Uterus (tissue), 4 donors: ENCODE data around the gene AGPS. TPM values are rescaled to one million over a fixed set of nuclear protein-coding genes. Genes with fewer than 3 reads are reported as not detected.

Experiments
- DNase-seq, 2 donors: peaks; one replicate each; pipeline ENCODE4 v3.0.0-alpha.2; 2019 to 2020
- H3K27ac ChIP-seq, 2 donors: fragments of 200-600 bp; sonication (generic); 1 replicate in 1 of 2; 2 replicates in 1 of 2; pipeline ENCODE4 v1.5.1; 2016 to 2018
- H3K27me3 ChIP-seq, 2 donors: fragments of 200-600 bp; sonication (generic); one replicate each; pipeline ENCODE4 v1.5.1; 2018 to 2019; ENCODE audit warnings: control low read depth in 1 of 2
- H3K36me3 ChIP-seq, 2 donors: fragments of 200-600 bp; sonication (generic); one replicate each; pipeline ENCODE4 v1.5.1; 2019; ENCODE audit warnings: control low read depth in 1 of 2
- H3K4me1 ChIP-seq, 2 donors: fragments of 200-600 bp; sonication (generic); one replicate each; pipeline ENCODE4 v1.5.1; 2018 to 2019; ENCODE audit warnings: control low read depth in 1 of 2
- H3K4me3 ChIP-seq, 2 donors: fragments of 200-600 bp; sonication (generic); 1 replicate in 1 of 2; 2 replicates in 1 of 2; pipeline ENCODE4 v1.5.1; 2018 to 2019; ENCODE audit warnings: mild to moderate bottlenecking in 1 of 2
- H3K9me3 ChIP-seq, 2 donors: fragments of 200-600 bp; sonication (generic); one replicate each; pipeline ENCODE4 v1.5.1; 2019; ENCODE audit warnings: control low read depth in 1 of 2
- CTCF ChIP-seq, 4 experiments: fragments of 200-600 bp in 2 of 4; fragments of 450-650 bp in 2 of 4; sonication (generic) in 2 of 4; IDR thresholded peaks; one replicate each; pipeline ENCODE4 v1.5.1; 2016 to 2019; ENCODE audit warnings: antibody characterized with exemption in 4 of 4, mild to moderate bottlenecking in 2 of 4, moderate library complexity in 1 of 4
- POLR2A ChIP-seq, 2 donors: fragments of 450-650 bp; IDR thresholded peaks; one replicate each; pipeline ENCODE4 v1.6.1; 2016; ENCODE audit warnings: antibody characterized with exemption in 2 of 2, mild to moderate bottlenecking in 1 of 2, moderate library complexity in 1 of 2
- intact Hi-C: fragments of 100-400 bp; cut with DNase I; formaldehyde crosslinking; loops from one replicate; pipeline ENCODE4 v1.15.1; 2023; ENCODE audit warnings: low total_unique reads
- total RNA-seq, 4 donors: library from RNA; depleted of rRNA in 3 of 4; stranded (reverse); fragments of >200 nt in 3 of 4; gene quantifications; one replicate each; pipeline versions ENCODE4 v1.1.0 to v1.2.4, GENCODE V29; 2014 to 2023
- donor health status: DM: yes; HTN: yes; CAD: no.

The AGPS gene
- 10 to 100 TPM; 10.2 to 64.4 (median 40.0) TPM for total RNA-seq

GRCh38 chr2:177392373-177393202, at the start of gene AGPS:
Gene AGPS, plus strand, starts transcription at chr2:177392773. Its CDS starts 17 bp downstream, at chr2:177392790.
- intact Hi-C loops = no loop called here
- Histone ChIP-seq H3K27ac (peak within 1 kb of the TSS; percentile 66 to 70), H3K9me3 (no peaks in the 10 kb centered on the region), H3K4me3 (peak within 1 kb of the TSS; percentile 53 to 74), H3K4me1 (no peaks in the 10 kb centered on the region), H3K36me3 (no peaks in the 10 kb centered on the region), H3K27me3 (no peaks in the 10 kb centered on the region)
- TF ChIP-seq POLR2A (IDR thresholded peaks at IDR 0.05) (peak in 1 of 2 donors; percentile 55), CTCF (IDR thresholded peaks at IDR 0.05) (peak in 3 of 4 experiments; percentile 10 to 65 (median 27))
- peak; percentile 50 to 72 for DNase-seq

GRCh38 chr2:177343773-177344172, 48.8 kb upstream of the AGPS start:
- Histone ChIP-seq H3K4me3 (no peak overlapping the region), H3K27ac (no peak overlapping the region), H3K9me3 (no peaks in the 10 kb centered on the region), H3K36me3 (no peaks in the 10 kb centered on the region), H3K4me1 (no peaks in the 10 kb centered on the region), H3K27me3 (no peaks in the 10 kb centered on the region)
- intact Hi-C loops = no loop called here
- TF ChIP-seq POLR2A (IDR thresholded peaks at IDR 0.05) (no peak), CTCF (IDR thresholded peaks at IDR 0.05) (no peak)
- no peak for DNase-seq

- Histone ChIP-seq H3K9me3 (no peaks in the 10 kb centered on the region), H3K36me3 (no peaks in the 10 kb centered on the region), H3K27me3 (no peaks in the 10 kb centered on the region), H3K27ac (no peak overlapping the region), H3K4me1 (no peaks in the 10 kb centered on the region), H3K4me3 (no peak overlapping the region)
- intact Hi-C loops = no loop called here
- TF ChIP-seq CTCF (IDR thresholded peaks at IDR 0.05) (no peak), POLR2A (IDR thresholded peaks at IDR 0.05) (no peak)
- DNase-seq = no peak
Measured at GRCh38 chr2:177344316-177344715, 48.3 kb upstream of the AGPS start.

- Histone ChIP-seq H3K9me3 (no peaks in the 10 kb centered on the region), H3K27me3 (no peaks in the 10 kb centered on the region), H3K4me1 (no peaks in the 10 kb centered on the region), H3K27ac (no peak overlapping the region), H3K36me3 (no peaks in the 10 kb centered on the region), H3K4me3 (no peak overlapping the region)
- TF ChIP-seq POLR2A (IDR thresholded peaks at IDR 0.05) (no peak), CTCF (IDR thresholded peaks at IDR 0.05) (no peak)
- DNase-seq = no peak
- intact Hi-C loops = no loop called here
Measured at GRCh38 chr2:177346192-177346591, 46.4 kb upstream of the AGPS start.

GRCh38 chr2:177347570-177347969, 45.0 kb upstream of the AGPS start:
- H3K4me1 ChIP-seq = peaks cover 0 to 2% of the 10 kb centered on the region in 2 donors
- no peaks in the 10 kb centered on the region for H3K27me3 ChIP-seq
- DNase-seq = no peak
- intact Hi-C loops = no loop called here
- no peaks in the 10 kb centered on the region for H3K9me3 ChIP-seq
- no peak overlapping the region for H3K27ac ChIP-seq
- H3K36me3 ChIP-seq = no peaks in the 10 kb centered on the region
- no peak overlapping the region for H3K4me3 ChIP-seq
- no peak for TF ChIP-seq POLR2A (IDR thresholded peaks at IDR 0.05)
- no peak for TF ChIP-seq CTCF (IDR thresholded peaks at IDR 0.05)
